ENCODE measurements around the gene VCPKMT. TPM values are rescaled to one million over a fixed set of nuclear protein-coding genes. Genes with fewer than 3 reads are reported as not detected.

VCPKMT gene
- polyA plus RNA-seq, 1 donor from 2014 or later: 36.4 TPM

GRCh38 chr14:50088117-50088515, 28.3 kb downstream of the VCPKMT start:
- Histone ChIP-seq H3K36me3 (ENCODE audit: insufficient read depth, low read length) (no peaks in the 10 kb centered on the region), H3K27me3 (ENCODE audit: insufficient read depth, low read depth, low read length) (no peaks in the 10 kb centered on the region), H3K27ac (ENCODE audit: low read length) (no peak overlapping the region), H3K4me2 (ENCODE audit: low read length) (no peak overlapping the region), H3K9me3 (ENCODE audit: low read length) (no peaks in the 10 kb centered on the region), H3K9me2 (ENCODE audit: insufficient read depth, low read length) (no peaks in the 10 kb centered on the region), H3F3A (ENCODE audit: insufficient read depth, low read length, poor library complexity, severe bottlenecking) (no peaks in the 10 kb centered on the region), H3K4me3 (ENCODE audit: low read length) (no peak overlapping the region), H4K20me1 (ENCODE audit: insufficient read depth) (no peaks in the 10 kb centered on the region), H2AFZ (ENCODE audit: low read depth, low read length) (no peak overlapping the region), H3K9ac (ENCODE audit: low read length) (no peak overlapping the region), H3K79me2 (replicated peaks; ENCODE audit: insufficient read depth, low read length) (no peaks in the 10 kb centered on the region)
- TF ChIP-seq MXI1 (conservative IDR thresholded peaks at IDR 0.05; ENCODE audit: poor library complexity, severe bottlenecking): no peak

DNA sequence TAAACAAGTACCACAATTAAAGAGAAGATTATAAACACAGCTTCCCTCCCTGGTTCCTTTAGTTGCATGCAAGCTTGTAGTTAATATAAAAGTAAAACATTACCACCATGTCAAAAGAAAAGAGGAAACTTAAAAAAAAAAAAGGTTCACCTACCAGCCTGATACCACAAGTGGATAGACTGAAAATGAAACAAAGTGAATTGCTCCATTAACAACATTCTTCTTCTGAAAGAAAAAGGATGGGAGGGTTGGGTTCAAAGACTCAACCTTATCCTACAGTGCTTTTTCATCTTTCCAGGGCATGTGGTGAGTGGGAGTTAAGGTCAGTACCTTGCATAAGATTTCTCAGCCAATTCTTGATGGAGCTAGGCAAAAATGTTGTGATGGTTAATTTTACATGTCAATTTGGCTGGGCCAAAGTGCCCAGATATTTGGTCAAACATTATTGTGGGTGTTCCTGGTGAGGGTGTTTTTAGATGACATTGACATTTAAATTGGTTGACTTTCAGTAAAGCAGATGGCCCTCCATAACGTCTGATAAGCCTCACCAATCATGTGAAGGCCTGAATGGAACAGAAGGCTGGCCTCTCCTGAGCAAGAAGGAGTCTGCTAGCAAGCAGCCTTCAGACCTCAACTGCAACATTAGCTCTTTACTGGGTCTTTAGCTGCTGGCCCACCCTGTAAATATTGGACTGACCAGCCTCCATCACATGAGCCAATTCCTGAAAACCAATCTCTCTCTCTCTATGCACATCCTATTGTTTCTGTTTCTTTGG, 28.8 kb downstream of the VCPKMT start:
- H3K36me3 ChIP-seq (ENCODE audit: insufficient read depth, low read length): no peaks in the 10 kb centered on the region
- no peaks in the 10 kb centered on the region for H3F3A ChIP-seq (ENCODE audit: insufficient read depth, low read length, poor library complexity, severe bottlenecking)
- H4K20me1 ChIP-seq (ENCODE audit: insufficient read depth): no peaks in the 10 kb centered on the region
- no peaks in the 10 kb centered on the region for H3K9me2 ChIP-seq (ENCODE audit: insufficient read depth, low read length)
- H3K4me2 ChIP-seq (ENCODE audit: low read length): no peak overlapping the region
- H3K27ac ChIP-seq (ENCODE audit: low read length): no peak overlapping the region
- no peaks in the 10 kb centered on the region for H3K27me3 ChIP-seq (ENCODE audit: insufficient read depth, low read depth, low read length)
- no peaks in the 10 kb centered on the region for H3K79me2 ChIP-seq (replicated peaks; ENCODE audit: insufficient read depth, low read length)
- H3K9me3 ChIP-seq (ENCODE audit: low read length): no peaks in the 10 kb centered on the region
- H3K9ac ChIP-seq (ENCODE audit: low read length): no peak overlapping the region
- no peak overlapping the region for H3K4me3 ChIP-seq (ENCODE audit: low read length)
- H2AFZ ChIP-seq (ENCODE audit: low read depth, low read length): no peak overlapping the region
- TF ChIP-seq RAD21 (conservative IDR thresholded peaks at IDR 0.05) (no peak), EP300 (conservative IDR thresholded peaks at IDR 0.05; ENCODE audit: poor library complexity, severe bottlenecking) (no peak), MXI1 (conservative IDR thresholded peaks at IDR 0.05; ENCODE audit: poor library complexity, severe bottlenecking) (no peak), TAF1 (IDR thresholded peaks at IDR 0.05; ENCODE audit: low read depth) (no peak), CTCF (IDR thresholded peaks at IDR 0.05; ENCODE audit: poor library complexity, severe bottlenecking) (no peak), SMC3 (conservative IDR thresholded peaks at IDR 0.05; ENCODE audit: poor library complexity) (no peak), POLR2AphosphoS5 (IDR thresholded peaks at IDR 0.05) (no peak), EZH2 (IDR thresholded peaks at IDR 0.05; ENCODE audit: borderline replicate concordance, insufficient read depth, low read length, poor library complexity, severe bottlenecking) (no peak)
- TF ChIP-seq, protein P1, sequence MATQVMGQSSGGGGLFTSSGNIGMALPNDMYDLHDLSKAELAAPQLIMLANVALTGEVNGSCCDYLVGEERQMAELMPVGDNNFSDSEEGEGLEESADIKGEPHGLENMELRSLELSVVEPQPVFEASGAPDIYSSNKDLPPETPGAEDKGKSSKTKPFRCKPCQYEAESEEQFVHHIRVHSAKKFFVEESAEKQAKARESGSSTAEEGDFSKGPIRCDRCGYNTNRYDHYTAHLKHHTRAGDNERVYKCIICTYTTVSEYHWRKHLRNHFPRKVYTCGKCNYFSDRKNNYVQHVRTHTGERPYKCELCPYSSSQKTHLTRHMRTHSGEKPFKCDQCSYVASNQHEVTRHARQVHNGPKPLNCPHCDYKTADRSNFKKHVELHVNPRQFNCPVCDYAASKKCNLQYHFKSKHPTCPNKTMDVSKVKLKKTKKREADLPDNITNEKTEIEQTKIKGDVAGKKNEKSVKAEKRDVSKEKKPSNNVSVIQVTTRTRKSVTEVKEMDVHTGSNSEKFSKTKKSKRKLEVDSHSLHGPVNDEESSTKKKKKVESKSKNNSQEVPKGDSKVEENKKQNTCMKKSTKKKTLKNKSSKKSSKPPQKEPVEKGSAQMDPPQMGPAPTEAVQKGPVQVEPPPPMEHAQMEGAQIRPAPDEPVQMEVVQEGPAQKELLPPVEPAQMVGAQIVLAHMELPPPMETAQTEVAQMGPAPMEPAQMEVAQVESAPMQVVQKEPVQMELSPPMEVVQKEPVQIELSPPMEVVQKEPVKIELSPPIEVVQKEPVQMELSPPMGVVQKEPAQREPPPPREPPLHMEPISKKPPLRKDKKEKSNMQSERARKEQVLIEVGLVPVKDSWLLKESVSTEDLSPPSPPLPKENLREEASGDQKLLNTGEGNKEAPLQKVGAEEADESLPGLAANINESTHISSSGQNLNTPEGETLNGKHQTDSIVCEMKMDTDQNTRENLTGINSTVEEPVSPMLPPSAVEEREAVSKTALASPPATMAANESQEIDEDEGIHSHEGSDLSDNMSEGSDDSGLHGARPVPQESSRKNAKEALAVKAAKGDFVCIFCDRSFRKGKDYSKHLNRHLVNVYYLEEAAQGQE (IDR thresholded peaks at IDR 0.05; ENCODE audit: borderline replicate concordance): no peak
